Measurements from ENCODE around the gene CYP2W1. TPM values are rescaled to one million over a fixed set of nuclear protein-coding genes. Genes with fewer than 3 reads are reported as not detected.
A peak's percentile ranks its signal among the peaks of the same experiment; 100 is the strongest.

Gene CYP2W1
- total RNA-seq, 1 experiment from 2014 or later = not detected

GRCh38 chr7:972676-973309 lies 10.2 kb upstream of the CYP2W1 start:
- Histone ChIP-seq H3K9me2 (ENCODE audit: insufficient read depth) (no peaks in the 10 kb centered on the region), H4K20me1 (ENCODE audit: insufficient read depth) (peaks cover 10% of the 10 kb centered on the region; the same call in 1 of the 2 replicates), H3K27ac (ENCODE audit: low read depth, low read length) (no peak overlapping the region), H3K27me3 (ENCODE audit: insufficient read depth, low read length) (no peaks in the 10 kb centered on the region), H3K4me2 (ENCODE audit: low read length) (no peak overlapping the region), H3K36me3 (ENCODE audit: control insufficient read depth in 1 of 2, insufficient read depth in 2 of 2, low read length in 2 of 2) (peaks cover 28 to 32% of the 10 kb centered on the region in 2 experiments; a peak in 3 of 4 replicates), H3K9me3 (ENCODE audit: control insufficient read depth in 1 of 2, insufficient read depth in 1 of 2, low read depth in 1 of 2, low read length in 2 of 2) (no peaks in the 10 kb centered on the region), H3K79me2 (ENCODE audit: insufficient read depth, low read length) (peaks cover 58% of the 10 kb centered on the region), H3K4me3 (replicated peaks in 1 of 2; ENCODE audit: low read depth in 1 of 2, low read length in 2 of 2) (no peak overlapping the region), H3K4me1 (ENCODE audit: control insufficient read depth in 1 of 2, insufficient read depth in 2 of 2, low read length in 2 of 2) (peaks cover 0 to 5% of the 10 kb centered on the region in 2 experiments; a peak in 2 of 4 replicates), H3K9ac (ENCODE audit: low read length) (no peak overlapping the region), H2AFZ (ENCODE audit: low read depth, low read length, poor library complexity, severe bottlenecking) (no peak overlapping the region)
- DNase-seq (ENCODE audit: low read depth, low spot score) = no peak
- no peak for ATAC-seq
- CTCF ChIA-PET = no interaction called here
- intact Hi-C loops (cut with micrococcal nuclease) = no loop called here
- RAD21 ChIA-PET (ENCODE audit: low non-redundant PET in 1 of 2, low total read pairs in 2 of 2, uncharacterized antibody in 2 of 2, unreplicated experiment in 2 of 2) = no interaction called here
- BruUV-seq (replicated peaks) = no TSS peak
- TF ChIP-seq MAX (IDR thresholded peaks at IDR 0.05) = no peak
- no peak for TF ChIP-seq ATF3 (IDR thresholded peaks at IDR 0.05)
- no peak for TF ChIP-seq EGR1 (IDR thresholded peaks at IDR 0.05; ENCODE audit: low read depth)
- POLR2A ChIA-PET = interaction anchor here (0.6 kb wide), 1 partner anchor 21 kb away, joined by 3 read pairs; no protein-coding TSS in a partner anchor

GRCh38 chr7:973312-973711 lies 9.7 kb upstream of the CYP2W1 start:
- intact Hi-C loops (cut with micrococcal nuclease) = no loop called here
- H2AFZ ChIP-seq (ENCODE audit: low read depth, low read length, poor library complexity, severe bottlenecking) = no peak overlapping the region
- H3K9ac ChIP-seq (ENCODE audit: low read length) = no peak overlapping the region
- no peaks in the 10 kb centered on the region for H3K9me2 ChIP-seq (ENCODE audit: insufficient read depth)
- TF ChIP-seq ZBTB33 (IDR thresholded peaks at IDR 0.05; ENCODE audit: extremely low read depth, insufficient replicate concordance, low read length) = no peak
- no peak for TF ChIP-seq ATF3 (IDR thresholded peaks at IDR 0.05)
- TF ChIP-seq POLR2AphosphoS5 (IDR thresholded peaks at IDR 0.05; ENCODE audit: low read depth, low read length) = no peak
- TF ChIP-seq EZH2 (IDR thresholded peaks at IDR 0.05) = no peak
- no peak for TF ChIP-seq SIN3A (IDR thresholded peaks at IDR 0.05; ENCODE audit: low read depth)
- no peak for TF ChIP-seq YY1 (IDR thresholded peaks at IDR 0.05; ENCODE audit: extremely low read depth, insufficient replicate concordance, low read depth, low read length)
- no peak for TF ChIP-seq POLR2A (IDR thresholded peaks at IDR 0.05; ENCODE audit: borderline replicate concordance, extremely low read depth, insufficient read depth, insufficient read length)
- no peak for TF ChIP-seq FOSL1 (IDR thresholded peaks at IDR 0.05; ENCODE audit: low read depth)
- TF ChIP-seq CBX3 (IDR thresholded peaks at IDR 0.05; ENCODE audit: low read depth) = no peak
- TF ChIP-seq SP1 (IDR thresholded peaks at IDR 0.05; ENCODE audit: low read depth) = no peak
- TF ChIP-seq ZFX (IDR thresholded peaks at IDR 0.05) = no peak
- no peak for TF ChIP-seq TCF7L2 (IDR thresholded peaks at IDR 0.05; ENCODE audit: borderline replicate concordance, extremely low read depth, insufficient read depth, insufficient read length)
- TF ChIP-seq EGR1 (IDR thresholded peaks at IDR 0.05; ENCODE audit: low read depth) = no peak
- no peak for TF ChIP-seq CEBPB (IDR thresholded peaks at IDR 0.05; ENCODE audit: low read depth)
- no peak for TF ChIP-seq ELF1 (IDR thresholded peaks at IDR 0.05; ENCODE audit: borderline replicate concordance, low read depth)
- TF ChIP-seq MAX (IDR thresholded peaks at IDR 0.05) = no peak
- TF ChIP-seq RAD21 (IDR thresholded peaks at IDR 0.05; ENCODE audit: low read depth) = no peak
- TF ChIP-seq EZH2phosphoT487 (IDR thresholded peaks at IDR 0.05; ENCODE audit: borderline replicate concordance) = no peak
- TF ChIP-seq JUND (IDR thresholded peaks at IDR 0.05) = no peak
- ChIA-PET POLR2A (no interaction called here), CTCF (no interaction called here), RAD21 (ENCODE audit: low non-redundant PET in 1 of 2, low total read pairs in 2 of 2, uncharacterized antibody in 2 of 2, unreplicated experiment in 2 of 2) (no interaction called here)
- H3K27ac ChIP-seq (ENCODE audit: low read depth, low read length) = no peak overlapping the region
- H3K4me1 ChIP-seq (ENCODE audit: control insufficient read depth in 1 of 2, insufficient read depth in 2 of 2, low read length in 2 of 2) = peaks cover 0 to 5% of the 10 kb centered on the region in 2 experiments; a peak in 2 of 4 replicates
- peaks cover 10% of the 10 kb centered on the region; the same call in 1 of the 2 replicates for H4K20me1 ChIP-seq (ENCODE audit: insufficient read depth)
- H3K79me2 ChIP-seq (ENCODE audit: insufficient read depth, low read length) = peaks cover 58% of the 10 kb centered on the region
- H3K9me3 ChIP-seq (ENCODE audit: control insufficient read depth in 1 of 2, insufficient read depth in 1 of 2, low read depth in 1 of 2, low read length in 2 of 2) = no peaks in the 10 kb centered on the region
- H3K4me3 ChIP-seq (replicated peaks in 1 of 2; ENCODE audit: low read depth in 1 of 2, low read length in 2 of 2) = no peak overlapping the region
- ATAC-seq (no peak), DNase-seq (ENCODE audit: low read depth, low spot score) (no peak)
- peak overlapping the region; percentile 98; the same call in 1 of the 2 replicates for H3K4me2 ChIP-seq (ENCODE audit: low read length)
- no TSS peak for BruUV-seq (replicated peaks)
- H3K27me3 ChIP-seq (ENCODE audit: insufficient read depth, low read length) = no peaks in the 10 kb centered on the region
- H3K36me3 ChIP-seq (ENCODE audit: control insufficient read depth in 1 of 2, insufficient read depth in 2 of 2, low read length in 2 of 2) = peaks cover 27 to 28% of the 10 kb centered on the region in 2 experiments; a peak in 3 of 4 replicates
